Measurements from ENCODE around the gene CIITA.
"Not testable (repeated sequence)": the region's sequence is repeated elsewhere in the genome, so short reads cannot be mapped to it uniquely, and the experiment has no call there.

Gene CIITA

DNA sequence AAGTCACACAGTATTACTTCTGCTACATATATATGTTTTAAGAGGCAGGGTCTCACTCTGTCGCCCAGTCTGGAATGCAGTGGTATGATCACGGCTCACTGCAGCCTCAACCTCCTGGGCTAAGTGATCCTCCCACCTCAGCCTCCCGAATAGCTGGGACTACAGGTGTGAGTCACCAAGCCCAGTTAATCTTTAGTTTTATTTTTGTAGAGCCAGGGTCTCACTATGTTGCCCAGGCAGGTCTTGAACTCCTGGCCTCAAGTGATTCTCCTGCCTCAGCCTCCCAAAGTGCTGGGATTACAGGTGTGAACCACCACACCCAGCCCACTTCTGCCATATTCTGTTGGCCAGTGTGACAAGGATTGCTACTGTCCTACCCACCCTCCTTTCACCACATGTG, 48.3 kb downstream of the CIITA start:
- H3K36me3 ChIP-seq (ENCODE audit: insufficient read depth, low read depth, low read length): peaks cover 18% of the 10 kb centered on the region; the same call in 1 of the 2 replicates
- not testable (repeated sequence) for H3K9ac ChIP-seq (ENCODE audit: low read depth, low read length); H3K9me3 ChIP-seq (ENCODE audit: insufficient read depth, low read depth, low read length); H3K27ac ChIP-seq (ENCODE audit: low read length); H3K4me3 ChIP-seq (ENCODE audit: low read length); H3K27me3 ChIP-seq (ENCODE audit: insufficient read depth, low read length); H3K4me1 ChIP-seq (ENCODE audit: insufficient read depth, low read length)

DNA sequence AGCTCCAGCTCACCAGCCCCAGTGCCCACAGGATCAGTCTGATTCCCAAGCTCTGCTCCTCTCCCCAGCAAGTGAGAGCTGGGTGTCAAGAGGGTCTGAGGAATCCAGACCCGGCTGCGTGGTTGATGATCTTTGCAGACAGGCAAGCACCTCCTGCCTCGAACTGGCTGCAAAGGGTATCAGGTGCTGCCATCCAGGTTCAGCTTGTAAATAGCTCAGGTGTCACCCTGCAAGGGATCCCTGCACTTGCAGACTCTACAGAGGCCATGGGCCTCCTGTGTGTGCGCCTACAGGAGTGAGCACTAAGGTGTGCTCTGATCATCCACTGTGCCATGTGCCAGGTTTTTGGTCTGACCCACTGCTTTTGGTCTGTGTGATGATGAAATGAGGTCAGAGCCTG, 49.1 kb downstream of the CIITA start:
- Histone ChIP-seq H3K9ac (ENCODE audit: low read depth, low read length) (no peak overlapping the region), H3K27ac (ENCODE audit: low read length) (no peak overlapping the region), H3K9me3 (ENCODE audit: insufficient read depth, low read depth, low read length) (no peaks in the 10 kb centered on the region), H3K27me3 (ENCODE audit: insufficient read depth, low read length) (no peaks in the 10 kb centered on the region), H3K36me3 (ENCODE audit: insufficient read depth, low read depth, low read length) (peaks cover 18% of the 10 kb centered on the region; the same call in 1 of the 2 replicates), H3K4me3 (ENCODE audit: low read length) (no peak overlapping the region), H3K4me1 (ENCODE audit: insufficient read depth, low read length) (no peaks in the 10 kb centered on the region)

DNA sequence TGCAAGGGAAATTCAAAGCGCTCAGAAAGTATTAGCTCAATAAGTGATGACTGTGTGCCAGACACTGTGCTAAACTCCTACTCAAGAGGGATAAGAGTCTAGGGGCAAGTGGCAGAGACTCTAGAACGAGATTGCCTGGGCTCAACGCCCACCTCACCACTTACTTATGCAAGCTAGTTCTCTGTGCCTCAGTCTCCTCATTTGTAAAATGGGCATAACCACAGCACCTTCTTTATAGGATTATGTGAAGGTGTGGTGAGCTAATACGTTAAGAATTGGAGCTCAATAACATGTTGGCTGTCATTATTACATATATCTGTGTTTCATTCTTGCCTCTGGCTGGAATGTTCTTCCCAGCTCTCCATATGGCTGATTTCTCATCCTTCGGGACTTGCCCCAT, 49.9 kb downstream of the CIITA start:
- H3K9ac ChIP-seq (ENCODE audit: low read depth, low read length): no peak overlapping the region
- H3K9me3 ChIP-seq (ENCODE audit: insufficient read depth, low read depth, low read length): no peaks in the 10 kb centered on the region
- no peaks in the 10 kb centered on the region for H3K27me3 ChIP-seq (ENCODE audit: insufficient read depth, low read length)
- no peak overlapping the region for H3K27ac ChIP-seq (ENCODE audit: low read length)
- H3K4me3 ChIP-seq (ENCODE audit: low read length): no peak overlapping the region
- H3K36me3 ChIP-seq (ENCODE audit: insufficient read depth, low read depth, low read length): peaks cover 18% of the 10 kb centered on the region; the same call in 1 of the 2 replicates
- H3K4me1 ChIP-seq (ENCODE audit: insufficient read depth, low read length): no peaks in the 10 kb centered on the region

DNA sequence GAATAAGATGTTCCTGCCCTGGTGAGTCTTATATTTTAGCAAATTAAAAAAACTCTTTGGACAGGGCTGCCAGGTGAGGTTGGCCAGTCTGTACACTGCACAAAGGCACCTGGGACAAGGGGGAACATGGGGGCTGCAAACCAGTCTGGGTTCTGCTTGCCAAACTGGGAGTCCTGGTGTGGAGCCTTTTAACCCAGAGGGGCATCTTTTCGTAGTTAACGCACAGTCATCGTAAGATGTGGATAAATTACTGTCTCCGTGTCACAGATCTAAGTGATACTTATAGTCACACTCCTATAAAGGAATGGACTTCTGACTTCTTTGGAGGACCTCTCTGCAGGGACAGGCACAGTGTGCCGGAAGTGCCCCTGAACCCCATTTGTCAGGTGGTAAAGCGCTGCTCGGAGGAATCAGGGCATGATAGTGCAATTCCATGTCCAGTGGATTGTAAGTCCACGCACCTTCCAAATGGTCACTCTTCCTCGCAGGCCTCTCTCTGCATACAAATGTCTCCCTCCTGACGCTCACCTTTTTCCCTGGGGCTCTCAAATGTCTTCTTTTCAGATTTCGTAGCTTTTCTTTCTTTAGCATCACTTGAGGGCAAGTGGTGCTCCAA, 50.6 kb downstream of the CIITA start:
- H3K27me3 ChIP-seq (ENCODE audit: insufficient read depth, low read length): no peaks in the 10 kb centered on the region
- H3K27ac ChIP-seq (ENCODE audit: low read length): no peak overlapping the region
- H3K36me3 ChIP-seq (ENCODE audit: insufficient read depth, low read depth, low read length): peaks cover 18% of the 10 kb centered on the region; the same call in 1 of the 2 replicates
- no peaks in the 10 kb centered on the region for H3K9me3 ChIP-seq (ENCODE audit: insufficient read depth, low read depth, low read length)
- H3K9ac ChIP-seq (ENCODE audit: low read depth, low read length): no peak overlapping the region
- H3K4me1 ChIP-seq (ENCODE audit: insufficient read depth, low read length): no peaks in the 10 kb centered on the region
- H3K4me3 ChIP-seq (ENCODE audit: low read length): no peak overlapping the region

DNA sequence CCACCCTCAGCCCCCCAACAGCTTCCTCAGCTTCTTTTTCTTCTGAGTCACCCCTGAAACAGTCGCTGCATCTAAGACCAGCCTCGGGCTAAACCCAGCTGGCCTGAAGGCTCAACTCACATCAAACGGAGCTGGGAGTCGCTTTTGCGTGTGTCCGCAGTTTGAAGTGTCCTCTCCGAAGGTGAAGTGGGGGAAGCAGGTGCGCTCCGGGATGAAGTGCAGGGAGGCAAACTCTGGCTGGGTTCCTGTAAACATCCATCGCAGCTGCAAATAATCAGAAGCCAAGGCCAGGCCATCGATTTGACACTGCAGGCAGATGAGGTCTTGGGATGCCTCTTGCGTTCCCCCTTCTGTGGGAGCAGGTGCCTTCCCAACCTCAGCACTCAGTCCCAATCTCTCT, 52.1 kb downstream of the CIITA start:
- H3K4me3 ChIP-seq (ENCODE audit: low read length); H3K9ac ChIP-seq (ENCODE audit: low read depth, low read length); H3K27me3 ChIP-seq (ENCODE audit: insufficient read depth, low read length); H3K9me3 ChIP-seq (ENCODE audit: insufficient read depth, low read depth, low read length); H3K27ac ChIP-seq (ENCODE audit: low read length); H3K4me1 ChIP-seq (ENCODE audit: insufficient read depth, low read length): not testable (repeated sequence)
- H3K36me3 ChIP-seq (ENCODE audit: insufficient read depth, low read depth, low read length): peaks cover 21% of the 10 kb centered on the region; the same call in 1 of the 2 replicates

DNA sequence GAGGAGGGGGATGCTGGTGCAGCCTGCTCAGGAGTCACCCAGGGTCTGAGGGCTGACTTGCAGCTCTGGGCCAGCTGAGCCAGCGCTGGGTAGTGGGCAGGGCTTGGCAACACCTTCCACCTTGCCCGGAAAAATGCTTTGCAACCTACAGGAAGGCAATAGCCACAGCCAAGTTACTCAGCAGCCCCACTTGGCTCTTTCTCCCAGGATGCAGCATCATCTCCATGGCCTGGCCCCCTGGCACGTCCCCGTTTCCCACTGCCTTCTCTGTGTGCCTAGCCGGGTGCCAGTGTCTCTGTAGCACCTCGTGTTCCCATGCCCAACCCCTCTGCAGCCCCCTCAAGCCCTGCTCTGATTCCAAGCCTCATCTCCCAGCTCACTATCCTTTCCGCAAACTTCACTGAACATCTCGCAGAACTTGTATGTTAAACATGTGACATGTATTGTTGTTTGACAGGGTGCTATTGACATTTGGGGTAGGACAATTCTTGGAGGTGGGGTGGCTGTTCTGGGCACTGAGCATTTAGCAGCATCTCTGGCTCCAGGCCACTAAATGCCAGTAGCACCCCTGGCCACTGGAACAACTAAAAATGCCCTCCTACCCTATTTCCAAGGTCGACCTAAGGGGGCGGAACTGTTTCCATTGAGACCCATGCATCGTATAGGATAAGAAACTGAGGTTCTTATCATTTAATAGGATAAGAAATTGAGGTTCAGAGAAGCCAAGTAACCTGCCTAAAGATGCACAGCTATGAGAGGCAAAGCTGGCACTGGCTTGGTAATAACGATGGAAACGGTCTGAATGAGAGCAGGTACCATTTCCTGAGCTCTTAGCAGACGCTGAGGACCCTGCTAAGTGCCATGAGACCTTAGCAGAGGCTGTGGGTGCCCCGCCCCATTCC, 53.1 kb downstream of the CIITA start:
- Histone ChIP-seq H3K9ac (ENCODE audit: low read depth, low read length) (no peak overlapping the region), H3K27ac (ENCODE audit: low read length) (no peak overlapping the region), H3K36me3 (ENCODE audit: insufficient read depth, low read depth, low read length) (peaks cover 21% of the 10 kb centered on the region; the same call in 1 of the 2 replicates)

DNA sequence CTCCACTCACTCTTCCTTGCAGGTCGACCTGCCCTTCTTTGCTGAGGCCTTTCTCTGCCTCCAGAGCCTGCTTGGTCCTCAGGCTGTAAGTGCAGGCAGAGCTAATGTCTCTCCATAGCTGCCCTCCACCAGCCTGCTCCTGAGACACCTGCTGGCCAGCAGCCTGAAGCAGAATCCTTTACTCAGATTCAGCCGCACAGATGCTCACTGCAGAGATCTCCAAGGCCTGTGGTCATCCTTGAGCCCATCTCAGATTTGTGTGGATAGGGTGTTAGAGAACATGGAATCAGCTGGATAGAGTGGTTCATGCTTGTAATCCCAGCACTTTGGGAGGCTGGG, 53.7 kb downstream of the CIITA start:
- Histone ChIP-seq H3K27ac (ENCODE audit: low read length) (no peak overlapping the region), H3K36me3 (ENCODE audit: insufficient read depth, low read depth, low read length) (peaks cover 21% of the 10 kb centered on the region; the same call in 1 of the 2 replicates), H3K27me3 (ENCODE audit: insufficient read depth, low read length) (no peaks in the 10 kb centered on the region), H3K9me3 (ENCODE audit: insufficient read depth, low read depth, low read length) (no peaks in the 10 kb centered on the region), H3K4me1 (ENCODE audit: insufficient read depth, low read length) (no peaks in the 10 kb centered on the region), H3K9ac (ENCODE audit: low read depth, low read length) (no peak overlapping the region), H3K4me3 (ENCODE audit: low read length) (no peak overlapping the region)

More for the DNA sequence above, 53.1 kb downstream of the CIITA start:
- Histone ChIP-seq H3K4me3 (ENCODE audit: low read length) (no peak overlapping the region), H3K4me1 (ENCODE audit: insufficient read depth, low read length) (no peaks in the 10 kb centered on the region), H3K9me3 (ENCODE audit: insufficient read depth, low read depth, low read length) (no peaks in the 10 kb centered on the region), H3K27me3 (ENCODE audit: insufficient read depth, low read length) (no peaks in the 10 kb centered on the region)

DNA sequence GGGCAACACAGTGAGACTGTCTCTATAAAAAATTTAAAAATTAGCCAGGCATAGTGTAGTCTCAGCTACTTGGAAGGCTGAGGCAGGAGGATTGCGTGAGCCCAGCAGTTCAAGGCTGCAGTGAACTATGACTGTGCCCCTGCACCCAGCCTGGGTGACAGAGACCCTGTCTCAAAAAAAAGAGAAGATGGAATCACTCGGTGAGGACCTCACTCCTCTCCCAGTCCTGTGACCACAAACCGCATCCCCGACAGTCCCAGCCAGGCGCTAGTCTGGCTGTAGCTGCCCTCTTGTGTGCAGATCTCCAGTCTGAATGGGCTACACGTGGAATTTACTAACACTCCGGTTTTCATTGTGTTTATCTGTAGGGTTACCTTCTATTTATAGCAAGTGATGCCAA, 54.1 kb downstream of the CIITA start:
- Histone ChIP-seq H3K9ac (ENCODE audit: low read depth, low read length) (no peak overlapping the region), H3K36me3 (ENCODE audit: insufficient read depth, low read depth, low read length) (peaks cover 21% of the 10 kb centered on the region; the same call in 1 of the 2 replicates), H3K4me1 (ENCODE audit: insufficient read depth, low read length) (no peaks in the 10 kb centered on the region), H3K9me3 (ENCODE audit: insufficient read depth, low read depth, low read length) (no peaks in the 10 kb centered on the region), H3K27me3 (ENCODE audit: insufficient read depth, low read length) (no peaks in the 10 kb centered on the region), H3K4me3 (ENCODE audit: low read length) (no peak overlapping the region), H3K27ac (ENCODE audit: low read length) (no peak overlapping the region)

DNA sequence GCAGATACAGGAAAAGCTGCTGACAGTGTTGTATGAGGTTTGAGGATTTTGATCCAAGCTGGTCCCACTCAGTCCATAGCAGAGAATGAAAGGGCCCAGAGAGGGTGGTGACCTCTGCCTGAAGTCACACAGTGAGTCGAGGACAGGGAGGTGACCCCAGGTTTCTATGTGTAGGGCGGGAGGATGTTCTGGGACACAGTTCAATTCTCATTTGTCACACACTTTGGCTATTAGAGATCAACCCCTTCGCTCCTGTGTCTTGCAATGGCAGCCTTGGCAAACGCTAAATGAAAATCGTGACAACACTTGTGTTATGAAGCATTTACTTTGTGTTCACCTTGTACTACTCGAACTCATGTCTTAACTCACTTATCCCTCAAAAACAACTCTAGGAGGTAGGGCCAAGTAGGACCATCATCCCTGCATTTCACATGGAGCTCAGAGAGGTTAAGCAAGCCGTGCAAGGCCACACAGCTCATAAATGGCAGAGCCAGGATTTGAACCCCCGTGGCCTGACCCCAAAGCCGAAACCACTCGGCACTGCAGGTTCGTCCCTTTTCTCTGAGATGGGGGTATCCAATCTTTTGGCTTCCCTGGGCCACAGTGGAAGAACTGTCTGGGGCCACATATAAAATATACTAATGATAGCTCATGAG, 55.1 kb downstream of the CIITA start:
- Histone ChIP-seq H3K9me3 (ENCODE audit: insufficient read depth, low read depth, low read length) (no peaks in the 10 kb centered on the region), H3K4me3 (ENCODE audit: low read length) (no peak overlapping the region), H3K27ac (ENCODE audit: low read length) (no peak overlapping the region), H3K27me3 (ENCODE audit: insufficient read depth, low read length) (no peaks in the 10 kb centered on the region), H3K4me1 (ENCODE audit: insufficient read depth, low read length) (no peaks in the 10 kb centered on the region), H3K36me3 (ENCODE audit: insufficient read depth, low read depth, low read length) (peaks cover 18% of the 10 kb centered on the region; the same call in 1 of the 2 replicates), H3K9ac (ENCODE audit: low read depth, low read length) (no peak overlapping the region)

DNA sequence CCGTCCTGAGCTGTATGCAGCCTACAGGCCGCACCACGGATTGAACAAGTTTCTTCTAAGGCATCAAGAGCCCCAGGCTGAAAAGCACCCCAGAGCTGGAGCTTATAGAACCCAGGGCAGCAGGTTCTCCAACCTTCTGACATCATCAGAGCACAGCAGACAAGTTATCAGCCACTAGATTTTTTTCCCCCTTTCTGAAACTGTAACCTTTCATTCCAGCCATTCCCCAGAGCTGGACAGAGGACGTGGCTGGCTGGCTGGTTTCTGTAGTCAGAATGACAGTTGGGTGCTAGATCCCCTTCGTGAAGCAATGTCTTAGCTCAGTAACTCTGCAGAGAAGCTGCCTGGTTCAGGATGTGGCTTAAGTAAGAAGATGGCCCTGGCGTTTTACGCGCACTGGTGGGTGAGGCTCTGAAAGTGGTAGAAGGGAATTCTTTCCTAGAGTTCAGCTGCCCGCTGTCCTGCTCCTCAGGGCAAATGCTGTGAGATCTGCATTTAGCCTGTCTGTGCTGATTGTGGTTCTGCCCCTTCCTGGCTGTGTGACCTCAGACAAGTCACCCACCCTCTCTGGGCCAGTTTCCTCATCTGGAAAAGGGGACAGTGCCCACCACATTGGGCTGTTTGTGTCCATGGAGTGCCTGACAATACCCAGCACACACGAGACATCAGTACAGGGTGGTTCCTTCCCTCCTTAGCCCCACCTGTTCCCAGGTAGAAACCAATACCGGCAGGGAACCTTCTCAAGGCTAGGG, 56.1 kb downstream of the CIITA start:
- Histone ChIP-seq H3K9ac (ENCODE audit: low read depth, low read length) (no peak overlapping the region), H3K4me1 (ENCODE audit: insufficient read depth, low read length) (no peaks in the 10 kb centered on the region), H3K36me3 (ENCODE audit: insufficient read depth, low read depth, low read length) (peaks cover 8% of the 10 kb centered on the region; the same call in 1 of the 2 replicates), H3K4me3 (ENCODE audit: low read length) (no peak overlapping the region), H3K27me3 (ENCODE audit: insufficient read depth, low read length) (no peaks in the 10 kb centered on the region), H3K27ac (ENCODE audit: low read length) (no peak overlapping the region), H3K9me3 (ENCODE audit: insufficient read depth, low read depth, low read length) (no peaks in the 10 kb centered on the region)

DNA sequence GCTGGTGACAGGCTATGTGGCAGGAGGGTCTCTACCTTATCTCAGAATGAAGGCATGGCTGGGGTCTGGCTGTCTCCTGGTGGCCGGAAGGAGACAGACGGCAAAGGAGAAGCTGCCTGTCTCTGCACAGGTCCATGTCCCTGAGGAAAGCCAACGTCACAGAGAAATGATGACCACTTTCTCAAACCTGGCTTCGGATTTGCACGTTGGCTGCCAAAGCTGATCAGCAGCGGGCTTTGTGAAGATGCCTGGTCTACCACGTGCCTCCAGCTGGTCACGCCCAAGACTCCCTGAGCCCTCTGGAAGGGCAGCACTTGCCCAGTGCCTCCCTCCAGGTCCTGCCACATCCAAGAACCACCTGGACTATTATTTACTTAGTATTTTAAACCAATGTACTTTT, 56.9 kb downstream of the CIITA start:
- Histone ChIP-seq H3K4me1 (ENCODE audit: insufficient read depth, low read length) (no peaks in the 10 kb centered on the region), H3K36me3 (ENCODE audit: insufficient read depth, low read depth, low read length) (peaks cover 8% of the 10 kb centered on the region; the same call in 1 of the 2 replicates), H3K27me3 (ENCODE audit: insufficient read depth, low read length) (no peaks in the 10 kb centered on the region), H3K9me3 (ENCODE audit: insufficient read depth, low read depth, low read length) (no peaks in the 10 kb centered on the region), H3K4me3 (ENCODE audit: low read length) (no peak overlapping the region), H3K27ac (ENCODE audit: low read length) (no peak overlapping the region), H3K9ac (ENCODE audit: low read depth, low read length) (no peak overlapping the region)
